ENCODE measurements around the gene COPZ2.

- no peak for TF ChIP-seq CTCF (IDR thresholded peaks at IDR 0.05)
- no peak for TF ChIP-seq POLR2A (IDR thresholded peaks at IDR 0.05)
Observed at GRCh38 chr17:48044851-48045250, 7.3 kb upstream of the COPZ2 start.
